Measurements from ENCODE around the gene MAPK1.

DNA sequence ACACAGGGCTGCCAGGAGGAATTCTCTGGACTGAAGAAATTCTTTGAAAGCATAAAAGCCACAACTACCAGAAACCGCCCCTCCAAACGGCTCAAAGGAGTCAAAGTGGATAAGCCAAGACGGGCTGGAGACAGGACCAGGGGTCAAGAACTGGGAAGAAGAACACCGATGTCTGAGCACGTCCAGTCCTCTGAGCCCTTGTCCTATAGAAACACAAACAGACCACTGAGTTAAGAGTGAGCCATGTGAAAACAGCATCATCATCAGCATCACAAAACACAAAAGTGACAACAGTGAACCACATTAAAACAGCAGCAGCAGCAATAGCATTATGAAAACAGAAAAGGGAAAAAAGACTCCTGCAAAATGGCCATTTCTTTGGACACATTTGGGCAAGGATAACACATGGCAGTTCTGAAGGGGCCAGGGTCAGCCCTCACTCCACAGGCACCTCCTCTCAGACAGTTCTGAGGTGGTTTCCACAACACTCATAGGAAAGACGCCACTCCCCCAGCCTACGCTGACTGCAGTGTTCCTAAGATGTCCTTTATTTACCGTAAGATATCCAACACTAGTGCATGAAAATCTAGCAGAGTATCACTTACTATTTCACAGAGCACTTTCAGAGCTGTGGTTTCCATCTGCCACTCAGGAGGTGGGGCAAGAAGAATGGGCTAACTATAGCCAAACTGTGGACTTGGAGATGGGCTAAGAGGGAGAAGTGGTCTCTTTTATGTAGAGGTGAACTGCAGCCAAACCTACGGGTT lies 103.2 kb downstream of the MAPK1 start:
- TF ChIP-seq GABPB1 (CRISPR knock-in tag; IDR thresholded peaks at IDR 0.05) (no peak), TCF7 (CRISPR knock-in tag; IDR thresholded peaks at IDR 0.05; ENCODE audit: low read depth) (no peak), TEAD4 (CRISPR knock-in tag; IDR thresholded peaks at IDR 0.05) (no peak)
- TF ChIP-seq, protein P1, sequence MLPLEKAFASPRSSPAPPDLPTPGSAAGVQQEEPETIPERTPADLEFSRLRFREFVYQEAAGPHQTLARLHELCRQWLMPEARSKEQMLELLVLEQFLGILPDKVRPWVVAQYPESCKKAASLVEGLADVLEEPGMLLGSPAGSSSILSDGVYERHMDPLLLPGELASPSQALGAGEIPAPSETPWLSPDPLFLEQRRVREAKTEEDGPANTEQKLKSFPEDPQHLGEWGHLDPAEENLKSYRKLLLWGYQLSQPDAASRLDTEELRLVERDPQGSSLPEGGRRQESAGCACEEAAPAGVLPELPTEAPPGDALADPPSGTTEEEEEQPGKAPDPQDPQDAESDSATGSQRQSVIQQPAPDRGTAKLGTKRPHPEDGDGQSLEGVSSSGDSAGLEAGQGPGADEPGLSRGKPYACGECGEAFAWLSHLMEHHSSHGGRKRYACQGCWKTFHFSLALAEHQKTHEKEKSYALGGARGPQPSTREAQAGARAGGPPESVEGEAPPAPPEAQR (CRISPR knock-in tag; IDR thresholded peaks at IDR 0.05), result no peak
- TF ChIP-seq, protein P2, sequence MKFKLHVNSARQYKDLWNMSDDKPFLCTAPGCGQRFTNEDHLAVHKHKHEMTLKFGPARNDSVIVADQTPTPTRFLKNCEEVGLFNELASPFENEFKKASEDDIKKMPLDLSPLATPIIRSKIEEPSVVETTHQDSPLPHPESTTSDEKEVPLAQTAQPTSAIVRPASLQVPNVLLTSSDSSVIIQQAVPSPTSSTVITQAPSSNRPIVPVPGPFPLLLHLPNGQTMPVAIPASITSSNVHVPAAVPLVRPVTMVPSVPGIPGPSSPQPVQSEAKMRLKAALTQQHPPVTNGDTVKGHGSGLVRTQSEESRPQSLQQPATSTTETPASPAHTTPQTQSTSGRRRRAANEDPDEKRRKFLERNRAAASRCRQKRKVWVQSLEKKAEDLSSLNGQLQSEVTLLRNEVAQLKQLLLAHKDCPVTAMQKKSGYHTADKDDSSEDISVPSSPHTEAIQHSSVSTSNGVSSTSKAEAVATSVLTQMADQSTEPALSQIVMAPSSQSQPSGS (CRISPR knock-in tag; IDR thresholded peaks at IDR 0.05; ENCODE audit: borderline replicate concordance, low read depth), result no peak
- TF ChIP-seq, protein P3, sequence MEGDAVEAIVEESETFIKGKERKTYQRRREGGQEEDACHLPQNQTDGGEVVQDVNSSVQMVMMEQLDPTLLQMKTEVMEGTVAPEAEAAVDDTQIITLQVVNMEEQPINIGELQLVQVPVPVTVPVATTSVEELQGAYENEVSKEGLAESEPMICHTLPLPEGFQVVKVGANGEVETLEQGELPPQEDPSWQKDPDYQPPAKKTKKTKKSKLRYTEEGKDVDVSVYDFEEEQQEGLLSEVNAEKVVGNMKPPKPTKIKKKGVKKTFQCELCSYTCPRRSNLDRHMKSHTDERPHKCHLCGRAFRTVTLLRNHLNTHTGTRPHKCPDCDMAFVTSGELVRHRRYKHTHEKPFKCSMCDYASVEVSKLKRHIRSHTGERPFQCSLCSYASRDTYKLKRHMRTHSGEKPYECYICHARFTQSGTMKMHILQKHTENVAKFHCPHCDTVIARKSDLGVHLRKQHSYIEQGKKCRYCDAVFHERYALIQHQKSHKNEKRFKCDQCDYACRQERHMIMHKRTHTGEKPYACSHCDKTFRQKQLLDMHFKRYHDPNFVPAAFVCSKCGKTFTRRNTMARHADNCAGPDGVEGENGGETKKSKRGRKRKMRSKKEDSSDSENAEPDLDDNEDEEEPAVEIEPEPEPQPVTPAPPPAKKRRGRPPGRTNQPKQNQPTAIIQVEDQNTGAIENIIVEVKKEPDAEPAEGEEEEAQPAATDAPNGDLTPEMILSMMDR (IDR thresholded peaks at IDR 0.05), result no peak
- TF ChIP-seq, protein P4, sequence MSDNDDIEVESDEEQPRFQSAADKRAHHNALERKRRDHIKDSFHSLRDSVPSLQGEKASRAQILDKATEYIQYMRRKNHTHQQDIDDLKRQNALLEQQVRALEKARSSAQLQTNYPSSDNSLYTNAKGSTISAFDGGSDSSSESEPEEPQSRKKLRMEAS (CRISPR knock-in tag; IDR thresholded peaks at IDR 0.05), result no peak
- TF ChIP-seq, protein P5, sequence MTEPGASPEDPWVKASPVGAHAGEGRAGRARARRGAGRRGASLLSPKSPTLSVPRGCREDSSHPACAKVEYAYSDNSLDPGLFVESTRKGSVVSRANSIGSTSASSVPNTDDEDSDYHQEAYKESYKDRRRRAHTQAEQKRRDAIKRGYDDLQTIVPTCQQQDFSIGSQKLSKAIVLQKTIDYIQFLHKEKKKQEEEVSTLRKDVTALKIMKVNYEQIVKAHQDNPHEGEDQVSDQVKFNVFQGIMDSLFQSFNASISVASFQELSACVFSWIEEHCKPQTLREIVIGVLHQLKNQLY (CRISPR knock-in tag; IDR thresholded peaks at IDR 0.05), result no peak
